ENCODE data around the gene GNAI2. TPM values are rescaled to one million over a fixed set of nuclear protein-coding genes. Genes with fewer than 3 reads are reported as not detected.

Gene GNAI2
- polyA plus RNA-seq, 3 donors: 914 to 1,492 (median 1,165) TPM

GRCh38 chr3:50264383-50264963 lies 28.5 kb downstream of the GNAI2 start:
- Mint-ChIP-seq H3K36me3 (peaks cover 2 to 3% of the 10 kb centered on the region in 2 donors), H3K27ac (no peak overlapping the region), H3K27me3 (ENCODE audit: low read depth in 3 of 3) (peaks cover 31 to 40% (median 36%) of the 10 kb centered on the region in 3 donors), H3K4me3 (no peak overlapping the region), H3K9me3 (no peaks in the 10 kb centered on the region), H3K4me1 (peaks cover 7% of the 10 kb centered on the region)
- Histone ChIP-seq H2AFZ (ENCODE audit: insufficient read depth, low read depth, low read length, poor library complexity, severe bottlenecking) (no peak overlapping the region), H3K27me3 (ENCODE audit: control insufficient read depth in 2 of 2, insufficient read depth in 2 of 2, low read length in 2 of 2) (peaks cover 0 to 22% of the 10 kb centered on the region in 2 donors), H3K4me2 (replicated peaks; ENCODE audit: extremely low read depth, low read length, poor library complexity, severe bottlenecking) (no peak overlapping the region), H4K20me1 (ENCODE audit: insufficient read depth, low read length) (peaks cover 36% of the 10 kb centered on the region), H3K27ac (ENCODE audit: low read depth in 1 of 2, low read length in 2 of 2) (no peak overlapping the region), H3K79me2 (ENCODE audit: insufficient read depth, low read length) (no peaks in the 10 kb centered on the region), H3K9me3 (replicated peaks in 1 of 2; ENCODE audit: control insufficient read depth in 1 of 2, insufficient read depth in 1 of 2, low read length in 2 of 2) (no peaks in the 10 kb centered on the region), H3K4me1 (ENCODE audit: control insufficient read depth in 1 of 2, insufficient read depth in 2 of 2, low read length in 2 of 2) (peaks cover 11 to 16% of the 10 kb centered on the region in 2 donors), H3K9ac (ENCODE audit: insufficient read depth, low read length, poor library complexity, severe bottlenecking) (no peak overlapping the region), H3K36me3 (replicated peaks in 1 of 2; ENCODE audit: control insufficient read depth in 1 of 2, insufficient read depth in 2 of 2, low read length in 2 of 2) (peaks cover 0 to 2% of the 10 kb centered on the region in 2 donors), H3K4me3 (replicated peaks in 1 of 3; ENCODE audit: low read depth in 2 of 3, low read length in 3 of 3) (no peak overlapping the region)
- no CpG with 5 or more reads among the region's 7 CpGs for WGBS (ENCODE audit: insufficient coverage)
- TF ChIP-seq CTCF (IDR thresholded peaks at IDR 0.05): no peak
- DNase-seq: no peak
- intact Hi-C loops (cut with micrococcal nuclease): no loop called here

DNA sequence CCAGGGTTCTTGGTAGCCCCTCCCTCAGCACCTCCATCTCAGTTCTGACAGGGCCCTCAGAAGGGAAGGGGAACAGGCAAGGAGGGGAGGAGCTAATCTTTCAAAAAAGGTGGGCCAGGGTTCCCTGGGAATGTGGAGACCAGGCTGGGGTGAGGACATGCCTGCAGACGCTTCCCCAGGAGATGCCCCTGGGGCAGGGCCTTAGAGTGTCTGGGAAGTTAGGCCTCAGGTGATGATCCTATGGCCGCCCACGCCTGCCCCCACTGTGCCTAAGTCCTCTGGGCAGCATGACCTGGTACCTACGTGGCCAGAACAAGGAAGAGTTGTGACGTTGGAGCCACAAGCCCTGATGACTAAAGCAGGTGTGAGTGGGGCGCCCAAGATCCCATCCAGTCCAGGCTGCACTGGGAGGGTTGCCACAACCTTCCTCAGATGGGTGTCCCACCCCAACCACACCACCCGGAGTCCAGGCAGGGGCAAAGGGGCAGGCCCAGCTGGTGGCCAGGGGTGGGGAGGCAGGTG lies 29.0 kb downstream of the GNAI2 start:
- TF ChIP-seq CTCF (IDR thresholded peaks at IDR 0.05): no peak
- Mint-ChIP-seq H3K9me3 (no peaks in the 10 kb centered on the region), H3K27me3 (ENCODE audit: low read depth in 3 of 3) (peaks cover 31 to 40% (median 36%) of the 10 kb centered on the region in 3 donors)

More for the DNA sequence above, 29.0 kb downstream of the GNAI2 start:
- Histone ChIP-seq H3K9ac (ENCODE audit: insufficient read depth, low read length, poor library complexity, severe bottlenecking) (no peak overlapping the region), H3K27me3 (ENCODE audit: control insufficient read depth in 2 of 2, insufficient read depth in 2 of 2, low read length in 2 of 2) (peaks cover 0 to 22% of the 10 kb centered on the region in 2 donors), H3K27ac (ENCODE audit: low read depth in 1 of 2, low read length in 2 of 2) (no peak overlapping the region), H3K36me3 (replicated peaks in 1 of 2; ENCODE audit: control insufficient read depth in 1 of 2, insufficient read depth in 2 of 2, low read length in 2 of 2) (no peaks in the 10 kb centered on the region), H3K4me3 (replicated peaks in 1 of 3; ENCODE audit: low read depth in 2 of 3, low read length in 3 of 3) (no peak overlapping the region), H2AFZ (ENCODE audit: insufficient read depth, low read depth, low read length, poor library complexity, severe bottlenecking) (no peak overlapping the region), H3K9me3 (replicated peaks in 1 of 2; ENCODE audit: control insufficient read depth in 1 of 2, insufficient read depth in 1 of 2, low read length in 2 of 2) (no peaks in the 10 kb centered on the region), H4K20me1 (ENCODE audit: insufficient read depth, low read length) (peaks cover 31% of the 10 kb centered on the region), H3K4me1 (ENCODE audit: control insufficient read depth in 1 of 2, insufficient read depth in 2 of 2, low read length in 2 of 2) (peaks cover 6 to 10% of the 10 kb centered on the region in 2 donors), H3K79me2 (ENCODE audit: insufficient read depth, low read length) (no peaks in the 10 kb centered on the region), H3K4me2 (replicated peaks; ENCODE audit: extremely low read depth, low read length, poor library complexity, severe bottlenecking) (no peak overlapping the region)
- H3K27ac Mint-ChIP-seq: peak overlapping the region in 1 of 7 donors; percentile 42
- WGBS (ENCODE audit: insufficient coverage): 73% methylated on average over 5 of the region's 7 CpGs
- no peak for DNase-seq
- H3K36me3 Mint-ChIP-seq: peaks cover 2% of the 10 kb centered on the region in 2 donors
- H3K4me3 Mint-ChIP-seq: no peak overlapping the region
- H3K4me1 Mint-ChIP-seq: peaks cover 3% of the 10 kb centered on the region
- intact Hi-C loops (cut with micrococcal nuclease): no loop called here
